T47D (cell line): ENCODE measurements around the gene LRP2.
"Not testable (repeated sequence)": the region's sequence is repeated elsewhere in the genome, so short reads cannot be mapped to it uniquely, and the experiment has no call there.

Experiments used
- DNase-seq, 2 experiments: peaks; one replicate each; pipeline versions ENCODE4 v3.0.0 to v3.0.0-alpha.2; 2011 to 2012; ENCODE audit warnings: low read depth in 1 of 2, low spot score in 1 of 2
- JUND ChIP-seq: IDR thresholded peaks from 2 replicates; pipeline ENCODE4 v1.6.1; 2012; ENCODE audit warnings: low read depth
- in situ Hi-C: cut with HindIII; loops from 2 replicates; pipeline ENCODE4 v1.10.0; 2016; ENCODE audit warnings: low sequenced_read_pairs, low pct_unique_long_range_greater_than_20kb

Gene LRP2

DNA sequence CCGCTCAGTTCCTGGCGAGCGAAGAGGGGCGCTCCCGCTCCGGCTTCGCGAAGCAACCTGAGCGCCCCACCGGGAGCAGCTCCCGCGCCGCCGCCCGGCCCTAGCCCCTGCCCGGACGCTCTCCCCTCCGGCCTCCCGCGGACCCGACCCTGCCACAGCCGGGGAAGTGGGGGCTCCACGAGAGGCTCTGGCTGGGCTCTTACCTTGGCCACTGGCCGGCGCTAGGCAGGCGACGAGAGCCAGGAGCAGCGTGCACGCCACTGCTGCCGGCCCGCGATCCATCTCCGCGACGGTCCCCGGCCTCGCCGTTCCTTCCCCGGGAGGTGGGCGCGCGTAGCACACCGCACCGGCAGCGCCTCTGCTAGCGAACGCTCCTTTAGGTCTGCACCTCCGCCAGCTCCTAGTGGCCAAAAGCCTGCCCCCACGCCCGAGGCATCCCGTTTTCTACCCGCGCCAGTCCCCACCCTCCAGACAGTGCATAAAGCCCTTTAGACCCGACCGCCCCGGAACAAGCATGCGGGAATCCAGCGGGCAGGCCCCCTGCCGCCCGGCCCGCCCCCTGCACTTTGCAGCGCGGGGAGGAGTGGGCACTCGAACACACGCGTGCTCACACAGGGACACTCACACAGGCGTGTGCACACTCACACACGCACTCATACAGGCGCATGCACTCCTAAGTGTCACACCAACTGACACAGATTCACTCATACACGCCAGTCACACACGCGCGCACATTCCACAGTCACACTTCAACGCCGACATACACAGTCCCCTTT, at the start of gene LRP2:
TSS of gene LRP2 (minus strand) at position 417 of the 776 bp plus-strand sequence. CDS start at position 282, 135 bp downstream.
- DNase-seq = no peak
- in situ Hi-C loops = no loop called here
- TF ChIP-seq JUND = no peak

DNA sequence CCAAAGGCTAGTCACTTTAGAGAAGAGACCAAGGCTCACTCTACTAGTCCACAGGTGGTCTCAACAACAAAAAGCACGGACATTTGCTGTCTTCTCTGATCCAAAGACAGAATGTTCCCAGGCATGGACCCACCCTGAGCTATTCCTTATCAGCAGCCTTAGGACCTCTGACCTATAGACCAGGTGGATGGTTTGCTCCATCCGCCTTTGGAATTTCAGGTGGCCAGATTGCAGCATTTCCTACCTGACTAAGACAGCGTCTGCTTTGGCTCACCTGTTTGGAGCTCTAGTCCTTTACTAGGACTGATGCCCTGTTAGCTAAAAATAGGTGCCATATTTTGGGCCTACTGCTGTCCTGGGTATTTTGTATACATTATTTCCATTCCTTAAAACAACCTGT, 44.6 kb upstream of the LRP2 start:
- no peak for TF ChIP-seq JUND
- in situ Hi-C loops = no loop called here
- no peak for DNase-seq

- in situ Hi-C loops, DNase-seq: not testable (repeated sequence)
Measured at GRCh38 chr2:169399491-169399890, 37.2 kb upstream of the LRP2 start.

DNA sequence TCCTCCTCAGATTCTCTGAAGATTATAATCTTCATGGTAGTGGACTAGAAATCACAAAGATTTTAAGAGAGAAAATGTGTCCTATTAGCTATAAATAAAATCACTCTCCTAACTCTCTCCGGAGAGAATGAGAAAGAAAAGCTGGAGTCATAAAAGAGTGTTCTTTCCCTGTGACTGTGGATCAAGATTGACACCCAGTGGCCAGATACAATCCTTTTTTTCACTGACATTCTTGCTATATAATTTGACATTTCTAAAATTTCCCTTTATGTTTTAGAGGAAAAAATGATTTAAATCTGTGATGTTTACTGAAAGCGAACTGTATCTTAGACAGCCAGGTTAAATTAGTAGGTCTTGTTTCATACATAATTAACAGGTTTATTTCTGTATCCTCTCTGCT, 35.4 kb upstream of the LRP2 start:
- TF ChIP-seq JUND = no peak
- in situ Hi-C loops = no loop called here
- peak; percentile 18 to 42 for DNase-seq

DNA sequence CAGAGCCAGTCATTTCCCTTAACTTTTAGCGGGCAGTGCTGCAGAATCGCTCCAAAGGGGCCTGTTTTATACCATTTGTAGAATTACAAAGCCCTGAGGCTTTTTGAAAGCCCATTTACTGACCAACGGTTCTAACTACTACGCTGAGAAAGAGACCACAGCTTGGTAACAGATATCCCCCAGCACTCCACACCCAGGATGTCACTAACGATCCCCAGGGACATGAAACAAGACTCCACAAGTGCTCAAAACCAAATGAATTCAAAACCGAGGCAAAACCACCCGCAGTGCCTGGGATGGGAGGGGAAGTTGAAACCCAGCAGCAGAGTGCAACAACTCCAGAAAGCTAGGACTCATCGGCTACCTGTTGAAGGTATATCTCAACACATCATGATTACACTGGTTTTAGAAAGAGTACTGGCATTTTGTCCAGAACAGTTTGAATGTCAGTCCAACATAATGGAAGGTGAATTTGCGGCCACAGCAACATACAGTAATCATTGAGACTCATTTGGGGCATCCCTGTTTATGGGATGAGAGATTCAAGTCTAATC, 33.6 kb upstream of the LRP2 start:
- no peak for DNase-seq
- in situ Hi-C loops = no loop called here
- TF ChIP-seq JUND = no peak

DNA sequence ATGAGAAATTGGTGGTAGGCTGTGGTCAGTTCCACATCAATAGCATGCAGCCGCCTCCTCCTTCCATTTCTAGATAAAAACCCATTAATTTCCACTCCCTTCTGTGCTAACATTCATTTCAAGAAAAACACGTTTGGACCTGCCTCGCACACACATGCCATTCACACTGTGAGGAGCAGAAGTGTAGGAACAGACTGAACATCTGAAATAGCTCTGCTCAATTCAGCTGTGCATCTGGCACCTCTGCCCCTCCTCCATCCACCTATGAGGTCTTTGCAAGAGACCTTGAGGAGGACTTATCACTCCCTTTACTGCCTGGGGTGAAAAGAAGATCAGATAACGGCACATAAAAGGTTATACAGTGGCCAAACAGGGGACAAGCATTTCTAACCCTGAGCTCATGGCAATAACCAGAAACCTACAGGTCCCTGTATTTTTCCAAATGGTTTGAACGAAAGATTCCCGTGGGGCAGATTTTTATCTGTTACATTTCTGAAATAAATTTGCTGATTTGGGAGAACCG, 30.8 kb upstream of the LRP2 start:
- no peak for TF ChIP-seq JUND
- peak in 1 of 2 experiments; percentile 18 for DNase-seq
- in situ Hi-C loops = no loop called here

- TF ChIP-seq JUND = no peak
- no peak for DNase-seq
- in situ Hi-C loops = no loop called here
Measured at GRCh38 chr2:169391236-169391635, 28.9 kb upstream of the LRP2 start.

DNA sequence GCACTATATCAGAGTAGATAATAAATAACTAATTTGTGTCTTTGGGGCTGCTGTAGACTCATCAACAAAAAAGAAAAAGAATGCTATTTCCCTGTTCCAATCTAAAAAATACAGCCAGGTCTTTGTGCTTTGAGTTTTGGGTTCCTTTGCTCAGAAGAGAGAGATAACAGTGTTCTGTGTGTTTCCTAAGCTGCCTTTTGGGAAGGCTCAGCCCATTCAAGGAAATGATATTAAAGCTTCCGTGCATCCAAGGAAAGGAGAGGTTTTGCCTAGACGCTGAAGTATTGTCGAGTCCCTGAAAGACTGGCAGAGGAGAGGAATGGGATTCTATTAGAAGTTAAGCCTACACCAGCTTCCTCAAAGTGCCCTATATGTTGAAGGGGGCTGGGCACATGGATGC, 25.8 kb upstream of the LRP2 start:
- TF ChIP-seq JUND = no peak
- DNase-seq = no peak
- in situ Hi-C loops = no loop called here

DNA sequence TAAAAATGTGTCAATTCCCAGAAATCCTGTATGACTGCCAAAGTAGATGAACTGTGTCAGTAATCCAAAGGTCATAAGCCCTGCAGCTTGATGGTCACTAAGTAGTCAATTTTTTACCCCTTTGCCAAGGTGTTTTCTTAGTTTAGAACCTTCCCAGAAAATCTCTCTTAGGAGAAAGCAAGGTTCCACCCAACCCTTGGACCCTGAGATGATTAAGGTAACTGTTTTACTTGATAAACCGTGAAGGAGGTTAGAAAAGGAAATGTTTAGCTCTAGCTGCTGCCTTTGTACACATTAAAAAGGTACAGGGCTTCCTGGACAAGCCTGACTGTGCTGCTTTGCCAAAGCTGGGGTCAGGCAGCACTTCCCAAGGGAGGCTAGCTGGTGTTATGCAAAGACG, 24.4 kb upstream of the LRP2 start:
- TF ChIP-seq JUND = no peak
- DNase-seq = no peak
- in situ Hi-C loops = no loop called here

DNA sequence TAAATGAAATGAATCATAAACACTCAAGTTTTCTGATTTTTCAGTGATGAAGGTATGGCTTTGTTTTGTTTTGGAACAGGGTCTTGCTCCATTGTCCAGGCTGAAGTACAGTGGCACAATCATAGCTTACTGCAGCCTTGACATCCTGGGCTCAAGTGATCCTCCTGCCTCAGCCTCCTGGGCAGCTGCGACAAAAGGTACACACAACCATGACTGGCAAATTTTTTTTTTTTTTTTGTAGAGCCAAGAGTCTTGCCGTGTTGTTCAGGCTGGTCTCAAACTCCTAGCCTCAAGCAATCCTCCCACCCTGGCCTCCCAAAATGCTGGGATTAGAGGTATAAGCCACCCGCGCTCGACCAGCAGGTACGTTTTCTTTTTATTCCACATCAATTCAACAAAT, 22.5 kb upstream of the LRP2 start:
- in situ Hi-C loops = no loop called here
- TF ChIP-seq JUND = no peak
- no peak for DNase-seq

GRCh38 chr2:169372561-169372960, 10.2 kb upstream of the LRP2 start:
- DNase-seq = no peak
- in situ Hi-C loops = no loop called here
- no peak for TF ChIP-seq JUND

GRCh38 chr2:169366066-169366465, 3.7 kb upstream of the LRP2 start:
- in situ Hi-C loops = no loop called here
- TF ChIP-seq JUND = no peak
- DNase-seq = no peak

DNA sequence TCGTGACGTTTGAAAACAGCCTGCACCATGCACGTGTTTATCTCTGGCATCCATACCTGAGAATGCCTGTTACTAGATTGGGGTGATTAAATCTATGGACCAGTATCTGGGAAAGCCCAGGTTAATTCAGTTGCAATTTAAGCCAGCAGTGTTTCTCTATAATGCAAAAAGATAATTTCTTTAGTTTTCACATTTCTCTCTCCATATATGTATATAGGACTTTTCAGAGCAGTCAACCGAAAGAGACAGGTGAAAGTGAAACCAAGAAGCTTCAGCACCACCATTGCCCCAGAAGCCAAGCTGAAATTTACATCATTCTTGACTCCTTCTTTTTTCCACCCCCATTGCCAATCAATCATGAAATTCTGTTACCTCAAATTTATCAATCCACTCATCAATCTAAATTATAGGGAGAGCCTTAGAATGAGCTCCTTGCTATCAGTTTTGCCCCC, 2.7 kb upstream of the LRP2 start:
- TF ChIP-seq JUND = no peak
- in situ Hi-C loops = no loop called here

More for the DNA sequence above, 2.7 kb upstream of the LRP2 start:
- DNase-seq = no peak
